Left renal cortex interstitium (tissue), 4 donors: ENCODE data around the gene PAOX. TPM values are rescaled to one million over a fixed set of nuclear protein-coding genes. Genes with fewer than 3 reads are reported as not detected.

Experiments
- DNase-seq, 4 donors: peaks; one replicate each; pipeline ENCODE4 v3.0.0-alpha.2; 2013; ENCODE audit warnings: low read depth in 4 of 4, low spot score in 2 of 4, missing footprints in 1 of 4
- polyA plus RNA-seq, 4 donors: library from polyadenylated mRNA; unstranded; fragments of 120-200 nt; gene quantifications; one replicate each; pipeline ENCODE4 v1.2.1, GENCODE V29; 2013; ENCODE audit not compliant: insufficient read length in 4 of 4

Gene PAOX
- 1 to 10 TPM; 6.2 to 10.0 (median 6.4) TPM for polyA plus RNA-seq

- no peak for DNase-seq
Observed at GRCh38 chr10:133379152-133379800, at the start of gene PAOX. PAOX (plus strand) TSS chr10:133379262; CDS start chr10:133379317, 55 bp downstream.

- peak in 2 of 4 donors; percentile 64 to 75 for DNase-seq
Observed at GRCh38 chr10:133329491-133330202, 49.4 kb upstream of the PAOX start.

- no peak for DNase-seq
Observed at GRCh38 chr10:133332936-133333699, 45.9 kb upstream of the PAOX start.

GRCh38 chr10:133334503-133335245 lies 44.4 kb upstream of the PAOX start:
- DNase-seq = no peak

- DNase-seq = peak in 1 of 4 donors; percentile 59
Observed at GRCh38 chr10:133335246-133336117, 43.6 kb upstream of the PAOX start.

GRCh38 chr10:133336118-133336576 lies 42.9 kb upstream of the PAOX start:
- DNase-seq = no peak

- no peak for DNase-seq
Observed at GRCh38 chr10:133336577-133337369, 42.3 kb upstream of the PAOX start, which contains the start of gene CALY. CALY (minus strand) TSS chr10:133336896; CDS start chr10:133328989, 7,907 bp downstream.

- no peak for DNase-seq
Observed at GRCh38 chr10:133337370-133337725, 41.7 kb upstream of the PAOX start.

GRCh38 chr10:133338080-133339071 lies 40.7 kb upstream of the PAOX start:
- DNase-seq = no peak

- DNase-seq = no peak
Observed at GRCh38 chr10:133339708-133340380, 39.2 kb upstream of the PAOX start.

- DNase-seq = no peak
Observed at GRCh38 chr10:133341983-133342382, 37.1 kb upstream of the PAOX start.

GRCh38 chr10:133342942-133343341 lies 36.1 kb upstream of the PAOX start:
- no peak for DNase-seq

GRCh38 chr10:133343558-133343957 lies 35.5 kb upstream of the PAOX start:
- DNase-seq = no peak

GRCh38 chr10:133344236-133344635 lies 34.8 kb upstream of the PAOX start:
- no peak for DNase-seq

- no peak for DNase-seq
Observed at GRCh38 chr10:133346413-133346812, 32.6 kb upstream of the PAOX start.

GRCh38 chr10:133347710-133348517 lies 31.1 kb upstream of the PAOX start:
- DNase-seq = no peak
